ENCODE measurements around the gene DCAF5. TPM values are rescaled to one million over a fixed set of nuclear protein-coding genes. Genes with fewer than 3 reads are reported as not detected.
A peak's percentile ranks its signal among the peaks of the same experiment; 100 is the strongest.

DCAF5 gene
- total RNA-seq, 1 donor from 2014 or later, result 14.5 TPM

- no peak overlapping the region for H3K4me3 ChIP-seq (ENCODE audit: low read depth, low read length)
- DNase-seq (ENCODE audit: low read depth), result no peak
- TF ChIP-seq CTCF (conservative IDR thresholded peaks at IDR 0.05; ENCODE audit: low read depth, low read length), result no peak
Measured at GRCh38 chr14:69043596-69044260, 109.2 kb downstream of the DCAF5 start.

- TF ChIP-seq CTCF (conservative IDR thresholded peaks at IDR 0.05; ENCODE audit: low read depth, low read length), result no peak
- no peak for DNase-seq (ENCODE audit: low read depth)
- no peak overlapping the region for H3K4me3 ChIP-seq (ENCODE audit: low read depth, low read length)
Measured at GRCh38 chr14:69042787-69043444, 110.0 kb downstream of the DCAF5 start.

- no peak overlapping the region for H3K4me3 ChIP-seq (ENCODE audit: low read depth, low read length)
- TF ChIP-seq CTCF (conservative IDR thresholded peaks at IDR 0.05; ENCODE audit: low read depth, low read length), result no peak
- DNase-seq (ENCODE audit: low read depth), result no peak
Measured at GRCh38 chr14:69042299-69042698, 110.6 kb downstream of the DCAF5 start.

GRCh38 chr14:69041783-69042182 lies 111.1 kb downstream of the DCAF5 start:
- no peak for TF ChIP-seq CTCF (conservative IDR thresholded peaks at IDR 0.05; ENCODE audit: low read depth, low read length)

GRCh38 chr14:69040353-69040752 lies 112.6 kb downstream of the DCAF5 start:
- no peak for TF ChIP-seq CTCF (conservative IDR thresholded peaks at IDR 0.05; ENCODE audit: low read depth, low read length)
- DNase-seq (ENCODE audit: low read depth), result no peak
- no peak overlapping the region for H3K4me3 ChIP-seq (ENCODE audit: low read depth, low read length)

More at GRCh38 chr14:69041783-69042182, 111.1 kb downstream of the DCAF5 start:
- H3K4me3 ChIP-seq (ENCODE audit: low read depth, low read length), result no peak overlapping the region
- DNase-seq (ENCODE audit: low read depth), result no peak

- no peak for TF ChIP-seq CTCF (conservative IDR thresholded peaks at IDR 0.05; ENCODE audit: low read depth, low read length)
- no peak overlapping the region for H3K4me3 ChIP-seq (ENCODE audit: low read depth, low read length)
- DNase-seq (ENCODE audit: low read depth), result peak; percentile 72
Measured at GRCh38 chr14:69039288-69039628, 113.7 kb downstream of the DCAF5 start.

Measured in epithelial cell of proximal tubule (primary cell).